HL-60 (cell line): ENCODE data around the gene DGAT2L6.

Experiments used
- GABPA ChIP-seq: IDR thresholded peaks from 2 replicates; pipeline ENCODE4 v1.6.1; 2012; ENCODE audit warnings: low read depth
- POLR2AphosphoS5 ChIP-seq: IDR thresholded peaks from 2 replicates; pipeline ENCODE4 v1.6.1; 2012; ENCODE audit warnings: low read depth
- TF ChIP-seq, protein P1 (sequence below): IDR thresholded peaks from one replicate; pipeline ENCODE4 v1.5.1; 2011; ENCODE audit warnings: low read length, control low read depth, inconsistent platforms; ENCODE audit not compliant: insufficient read depth
- TF ChIP-seq, protein P2 (sequence below): IDR thresholded peaks from 2 replicates; pipeline ENCODE4 v1.6.1; 2012; ENCODE audit warnings: low read depth; ENCODE audit not compliant: insufficient replicate concordance

GRCh38 chrX:70196961-70197720, 19.9 kb downstream of the DGAT2L6 start:
- TF ChIP-seq POLR2AphosphoS5 (no peak), GABPA (no peak)
- TF ChIP-seq, protein P1, sequence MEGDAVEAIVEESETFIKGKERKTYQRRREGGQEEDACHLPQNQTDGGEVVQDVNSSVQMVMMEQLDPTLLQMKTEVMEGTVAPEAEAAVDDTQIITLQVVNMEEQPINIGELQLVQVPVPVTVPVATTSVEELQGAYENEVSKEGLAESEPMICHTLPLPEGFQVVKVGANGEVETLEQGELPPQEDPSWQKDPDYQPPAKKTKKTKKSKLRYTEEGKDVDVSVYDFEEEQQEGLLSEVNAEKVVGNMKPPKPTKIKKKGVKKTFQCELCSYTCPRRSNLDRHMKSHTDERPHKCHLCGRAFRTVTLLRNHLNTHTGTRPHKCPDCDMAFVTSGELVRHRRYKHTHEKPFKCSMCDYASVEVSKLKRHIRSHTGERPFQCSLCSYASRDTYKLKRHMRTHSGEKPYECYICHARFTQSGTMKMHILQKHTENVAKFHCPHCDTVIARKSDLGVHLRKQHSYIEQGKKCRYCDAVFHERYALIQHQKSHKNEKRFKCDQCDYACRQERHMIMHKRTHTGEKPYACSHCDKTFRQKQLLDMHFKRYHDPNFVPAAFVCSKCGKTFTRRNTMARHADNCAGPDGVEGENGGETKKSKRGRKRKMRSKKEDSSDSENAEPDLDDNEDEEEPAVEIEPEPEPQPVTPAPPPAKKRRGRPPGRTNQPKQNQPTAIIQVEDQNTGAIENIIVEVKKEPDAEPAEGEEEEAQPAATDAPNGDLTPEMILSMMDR: peak; percentile 3
- TF ChIP-seq, protein P2, sequence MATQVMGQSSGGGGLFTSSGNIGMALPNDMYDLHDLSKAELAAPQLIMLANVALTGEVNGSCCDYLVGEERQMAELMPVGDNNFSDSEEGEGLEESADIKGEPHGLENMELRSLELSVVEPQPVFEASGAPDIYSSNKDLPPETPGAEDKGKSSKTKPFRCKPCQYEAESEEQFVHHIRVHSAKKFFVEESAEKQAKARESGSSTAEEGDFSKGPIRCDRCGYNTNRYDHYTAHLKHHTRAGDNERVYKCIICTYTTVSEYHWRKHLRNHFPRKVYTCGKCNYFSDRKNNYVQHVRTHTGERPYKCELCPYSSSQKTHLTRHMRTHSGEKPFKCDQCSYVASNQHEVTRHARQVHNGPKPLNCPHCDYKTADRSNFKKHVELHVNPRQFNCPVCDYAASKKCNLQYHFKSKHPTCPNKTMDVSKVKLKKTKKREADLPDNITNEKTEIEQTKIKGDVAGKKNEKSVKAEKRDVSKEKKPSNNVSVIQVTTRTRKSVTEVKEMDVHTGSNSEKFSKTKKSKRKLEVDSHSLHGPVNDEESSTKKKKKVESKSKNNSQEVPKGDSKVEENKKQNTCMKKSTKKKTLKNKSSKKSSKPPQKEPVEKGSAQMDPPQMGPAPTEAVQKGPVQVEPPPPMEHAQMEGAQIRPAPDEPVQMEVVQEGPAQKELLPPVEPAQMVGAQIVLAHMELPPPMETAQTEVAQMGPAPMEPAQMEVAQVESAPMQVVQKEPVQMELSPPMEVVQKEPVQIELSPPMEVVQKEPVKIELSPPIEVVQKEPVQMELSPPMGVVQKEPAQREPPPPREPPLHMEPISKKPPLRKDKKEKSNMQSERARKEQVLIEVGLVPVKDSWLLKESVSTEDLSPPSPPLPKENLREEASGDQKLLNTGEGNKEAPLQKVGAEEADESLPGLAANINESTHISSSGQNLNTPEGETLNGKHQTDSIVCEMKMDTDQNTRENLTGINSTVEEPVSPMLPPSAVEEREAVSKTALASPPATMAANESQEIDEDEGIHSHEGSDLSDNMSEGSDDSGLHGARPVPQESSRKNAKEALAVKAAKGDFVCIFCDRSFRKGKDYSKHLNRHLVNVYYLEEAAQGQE: no peak
